GM12801 (cell line): Measurements from ENCODE around the gene LRRTM4.

Experiments
- TF ChIP-seq, protein P1 (sequence below): IDR thresholded peaks from one replicate; pipeline ENCODE4 v1.5.1; 2011; ENCODE audit warnings: control low read depth; ENCODE audit not compliant: insufficient read length; ENCODE audit errors: extremely low read depth

The LRRTM4 gene

DNA sequence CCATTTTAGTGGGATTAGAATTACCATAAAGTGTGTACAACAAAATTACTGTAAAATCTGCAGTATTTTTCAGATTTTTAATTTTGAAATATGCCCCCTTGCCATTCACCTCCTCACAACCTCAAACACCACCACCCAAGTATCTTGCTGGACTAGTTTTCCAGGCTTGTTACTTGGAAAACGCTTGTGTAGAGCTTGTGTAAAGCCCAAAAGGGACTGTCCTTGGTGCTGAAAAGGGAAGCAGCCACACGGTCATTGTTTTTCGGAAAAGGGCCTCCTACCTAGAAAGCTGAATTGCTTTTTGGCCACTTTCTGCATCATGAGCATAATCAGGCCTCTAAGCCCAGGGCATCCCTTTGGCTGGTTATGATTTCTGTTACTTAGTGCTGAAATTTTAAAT is 563.4 kb downstream of the LRRTM4 start:
- TF ChIP-seq, protein P1, sequence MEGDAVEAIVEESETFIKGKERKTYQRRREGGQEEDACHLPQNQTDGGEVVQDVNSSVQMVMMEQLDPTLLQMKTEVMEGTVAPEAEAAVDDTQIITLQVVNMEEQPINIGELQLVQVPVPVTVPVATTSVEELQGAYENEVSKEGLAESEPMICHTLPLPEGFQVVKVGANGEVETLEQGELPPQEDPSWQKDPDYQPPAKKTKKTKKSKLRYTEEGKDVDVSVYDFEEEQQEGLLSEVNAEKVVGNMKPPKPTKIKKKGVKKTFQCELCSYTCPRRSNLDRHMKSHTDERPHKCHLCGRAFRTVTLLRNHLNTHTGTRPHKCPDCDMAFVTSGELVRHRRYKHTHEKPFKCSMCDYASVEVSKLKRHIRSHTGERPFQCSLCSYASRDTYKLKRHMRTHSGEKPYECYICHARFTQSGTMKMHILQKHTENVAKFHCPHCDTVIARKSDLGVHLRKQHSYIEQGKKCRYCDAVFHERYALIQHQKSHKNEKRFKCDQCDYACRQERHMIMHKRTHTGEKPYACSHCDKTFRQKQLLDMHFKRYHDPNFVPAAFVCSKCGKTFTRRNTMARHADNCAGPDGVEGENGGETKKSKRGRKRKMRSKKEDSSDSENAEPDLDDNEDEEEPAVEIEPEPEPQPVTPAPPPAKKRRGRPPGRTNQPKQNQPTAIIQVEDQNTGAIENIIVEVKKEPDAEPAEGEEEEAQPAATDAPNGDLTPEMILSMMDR, result no peak

DNA sequence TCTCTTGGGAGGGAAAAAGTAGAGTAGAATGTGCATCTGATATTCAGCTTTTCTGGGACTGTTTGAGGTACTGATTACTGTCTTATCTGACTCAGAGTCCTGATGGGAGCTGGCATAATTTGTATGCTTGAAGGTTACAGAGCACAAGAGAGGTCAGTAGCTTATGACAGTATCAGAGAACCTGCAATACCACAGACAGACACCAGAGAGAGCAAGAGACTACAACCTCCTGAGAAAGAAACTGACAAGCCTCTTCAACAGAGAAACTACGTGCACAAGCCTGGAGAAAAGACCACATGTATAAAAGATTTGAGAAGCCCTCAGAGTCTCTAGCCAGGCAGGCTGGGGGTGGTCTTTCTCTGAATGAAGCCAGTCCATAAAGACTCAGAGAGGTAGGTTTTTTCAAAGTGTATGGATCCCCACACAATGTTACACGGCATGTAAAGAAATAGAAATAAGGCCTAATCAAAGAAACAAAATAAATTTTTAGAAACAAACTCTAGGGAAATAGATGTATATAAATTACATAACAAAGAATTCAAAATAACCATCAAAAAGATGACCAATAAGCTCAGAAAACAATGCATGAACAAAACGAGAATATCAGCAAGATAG is 568.3 kb downstream of the LRRTM4 start:
- TF ChIP-seq, protein P1, result no peak

DNA sequence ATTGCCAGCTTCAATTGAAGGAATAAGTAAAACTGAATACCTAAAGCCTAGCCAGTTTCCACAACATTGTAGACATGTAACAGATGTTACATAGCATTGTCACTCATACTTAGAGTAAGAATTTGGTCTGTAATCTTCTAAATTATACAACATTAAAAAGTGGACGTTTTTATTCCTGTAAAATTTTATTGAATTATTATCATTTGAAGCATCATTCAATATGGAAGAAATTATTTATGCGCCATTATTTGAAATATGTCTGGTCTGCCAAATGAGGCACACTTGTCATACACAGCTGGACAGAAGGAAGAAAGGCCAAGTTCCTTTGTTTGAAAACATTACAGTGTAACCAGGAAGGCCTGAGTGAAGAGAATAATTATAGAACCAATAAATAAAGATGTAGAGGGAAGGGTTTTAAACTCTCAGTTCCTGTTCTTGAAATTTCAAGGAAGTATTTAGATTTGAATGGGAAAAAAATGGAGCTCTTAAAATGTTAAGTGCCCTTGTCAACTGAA is 575.5 kb downstream of the LRRTM4 start:
- TF ChIP-seq, protein P1, result no peak

DNA sequence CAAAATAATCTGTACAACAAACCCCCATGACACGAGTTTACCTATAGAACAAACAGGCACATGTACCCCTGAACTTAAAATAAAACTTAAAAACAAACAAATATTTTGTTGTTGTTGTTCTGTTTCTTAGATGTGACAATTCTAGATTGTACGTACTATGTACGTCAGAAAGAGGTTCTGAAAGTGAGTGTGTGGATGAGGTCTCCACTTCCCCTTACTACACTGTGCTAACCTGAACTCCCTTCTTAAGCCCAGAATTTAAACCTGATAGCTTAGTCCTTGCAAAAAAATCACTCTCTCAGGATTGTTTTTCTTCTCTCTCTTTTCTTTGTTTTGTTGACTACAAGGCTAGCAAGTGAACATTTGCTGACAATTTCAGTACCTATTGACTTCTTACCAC is 581.6 kb downstream of the LRRTM4 start:
- TF ChIP-seq, protein P1, result no peak

DNA sequence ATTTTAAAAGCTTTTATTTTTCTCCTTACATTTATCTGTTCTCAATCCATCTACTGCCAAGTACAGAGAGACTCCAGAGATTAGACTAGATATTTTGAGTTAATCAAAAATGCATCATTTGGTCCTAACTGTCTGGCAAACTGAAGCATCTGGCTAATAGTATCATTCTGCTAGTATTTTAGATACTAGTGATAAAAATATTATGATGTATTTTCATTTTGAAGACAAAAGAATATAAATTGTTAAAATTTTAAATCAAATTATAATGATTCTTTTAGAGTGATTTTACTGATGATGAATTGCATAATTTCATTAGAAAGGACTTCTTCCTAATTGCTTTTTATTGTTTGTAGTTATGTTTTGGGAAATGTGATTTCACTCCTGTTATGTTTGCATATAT is 584.0 kb downstream of the LRRTM4 start:
- TF ChIP-seq, protein P1, result no peak

DNA sequence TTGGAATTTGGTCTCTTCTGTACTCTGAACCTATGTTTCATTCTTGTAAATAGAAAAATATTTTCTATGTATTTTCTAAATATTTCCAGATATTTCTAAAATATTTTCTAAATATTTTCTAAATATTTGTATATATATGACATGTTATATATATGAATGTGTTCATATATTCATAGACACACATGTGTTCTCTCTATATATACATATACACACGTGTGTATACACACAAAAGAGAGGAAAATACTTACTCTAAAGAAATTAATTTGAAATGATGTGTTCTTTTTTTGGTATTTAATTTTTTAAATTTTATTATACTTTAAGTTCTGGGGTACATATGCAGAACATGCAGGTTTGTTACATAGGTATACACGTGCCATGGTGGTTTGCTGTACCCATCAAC is 589.6 kb downstream of the LRRTM4 start:
- TF ChIP-seq, protein P1, result no peak

DNA sequence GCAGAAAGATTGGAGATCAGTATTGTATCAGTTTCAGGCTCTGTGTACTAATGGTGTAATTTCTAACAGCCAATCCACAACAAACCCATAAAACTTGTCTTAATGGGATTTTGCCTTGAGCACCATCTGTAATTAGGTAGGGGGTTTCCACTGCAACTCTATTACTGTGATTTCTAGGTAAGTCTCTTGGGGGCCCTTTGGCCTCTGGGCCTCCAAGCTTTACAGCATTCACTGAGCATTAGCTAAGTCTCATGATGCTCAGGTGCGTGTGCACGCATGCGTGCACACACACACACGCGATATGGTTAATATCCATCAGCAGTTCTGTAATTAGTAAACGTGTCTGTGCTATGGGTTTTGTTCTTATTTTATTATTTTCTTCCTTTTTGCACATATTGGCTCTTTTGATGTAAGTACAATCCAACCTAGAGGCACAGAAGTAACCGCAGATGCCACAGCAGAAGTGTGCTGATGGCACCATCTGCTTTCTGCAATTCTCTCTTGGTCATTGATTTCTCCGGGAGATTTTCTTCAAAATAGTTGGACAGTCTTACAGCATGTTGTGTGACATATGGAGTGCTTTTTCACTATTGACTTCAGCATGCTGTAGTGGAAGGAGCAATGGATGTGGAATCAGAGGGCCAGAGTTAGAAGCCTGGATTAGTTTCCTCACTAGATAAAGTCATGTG is 592.0 kb downstream of the LRRTM4 start:
- TF ChIP-seq, protein P1, result no peak
